Ectodermal cell (in vitro differentiated cells): ENCODE measurements around the gene SPTBN1.
"Not testable (repeated sequence)": the region's sequence is repeated elsewhere in the genome, so short reads cannot be mapped to it uniquely, and the experiment has no call there.

Experiments
- H3K27ac ChIP-seq: 2 replicates; pipeline ENCODE4 v1.7.0; 2013; ENCODE audit warnings: mild to moderate bottlenecking, low read depth, low read length; ENCODE audit not compliant: insufficient read depth, poor library complexity, severe bottlenecking
- H3K27me3 ChIP-seq: 2 replicates; pipeline ENCODE4 v1.7.0; 2013; ENCODE audit warnings: mild to moderate bottlenecking, low read length; ENCODE audit not compliant: insufficient read depth, control insufficient read depth, poor library complexity, severe bottlenecking
- H3K36me3 ChIP-seq: one replicate; pipeline ENCODE4 v1.7.0; 2013; ENCODE audit warnings: low read length; ENCODE audit not compliant: control insufficient read depth, insufficient read depth
- H3K4me1 ChIP-seq: one replicate; pipeline ENCODE4 v1.7.0; 2013; ENCODE audit warnings: low read length; ENCODE audit not compliant: control insufficient read depth, insufficient read depth
- H3K4me3 ChIP-seq: 2 replicates; pipeline ENCODE4 v1.7.0; 2013; ENCODE audit warnings: low read depth, low read length, control low read depth; ENCODE audit not compliant: insufficient read depth
- H3K9me3 ChIP-seq: 2 replicates; pipeline ENCODE4 v1.7.0; 2013; ENCODE audit warnings: mild to moderate bottlenecking, low read length, moderate library complexity; ENCODE audit not compliant: control insufficient read depth
- WGBS, 2 experiments: methylation state at CpG; one replicate each; pipeline ENCODE4 v1.1.7; 2013; ENCODE audit warnings: missing lambda C conversion rate in 2 of 2; 5-methylcytosine and 5-hydroxymethylcytosine counted together

SPTBN1 gene

DNA sequence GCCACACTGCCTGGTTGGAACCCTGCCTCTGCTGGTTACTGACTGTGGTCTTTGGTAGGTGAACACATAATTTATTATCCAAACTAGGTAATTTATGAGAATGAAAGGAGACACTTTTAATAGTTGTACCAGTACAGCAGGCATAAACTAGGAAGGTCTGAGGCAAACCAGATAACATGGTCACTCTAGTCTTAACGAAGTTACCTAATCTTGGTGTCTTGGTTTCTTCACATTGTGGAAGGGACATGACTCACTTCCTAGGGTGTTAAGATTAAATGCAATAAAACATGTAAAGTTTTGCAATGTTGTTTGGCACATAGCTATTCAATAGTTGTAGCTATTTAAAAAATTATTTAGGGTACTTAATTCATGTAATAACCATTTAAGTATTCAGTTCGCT lies 23.3 kb downstream of the SPTBN1 start:
- H3K9me3 ChIP-seq = no peaks in the 10 kb centered on the region
- no peaks in the 10 kb centered on the region for H3K36me3 ChIP-seq
- H3K27me3 ChIP-seq = no peaks in the 10 kb centered on the region
- H3K4me3 ChIP-seq = no peak overlapping the region
- peaks cover 11% of the 10 kb centered on the region for H3K4me1 ChIP-seq
- no peak overlapping the region for H3K27ac ChIP-seq
- 93% methylated on average over 2 of the region's 2 CpGs for WGBS, 2 experiments

DNA sequence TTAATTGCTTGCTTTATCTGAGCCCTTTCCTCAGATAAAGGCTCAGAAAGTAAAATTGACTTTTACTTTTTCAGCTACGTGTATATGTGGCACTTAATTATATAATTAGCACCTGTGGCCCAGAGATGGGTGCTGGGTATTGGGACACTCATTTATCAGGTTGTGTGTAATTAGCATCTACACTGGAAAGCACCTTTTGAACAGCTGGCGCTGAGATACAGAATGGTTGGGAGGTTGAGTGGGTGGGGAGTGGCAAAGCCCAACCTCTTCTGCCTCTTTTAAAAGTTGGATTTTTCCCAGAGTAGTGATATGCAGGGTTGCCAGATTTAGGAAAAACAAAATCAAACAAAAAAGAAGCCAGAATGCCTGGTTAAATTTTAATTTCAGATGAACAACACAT lies 23.9 kb downstream of the SPTBN1 start:
- no peaks in the 10 kb centered on the region for H3K27me3 ChIP-seq
- H3K36me3 ChIP-seq = no peaks in the 10 kb centered on the region
- no peaks in the 10 kb centered on the region for H3K9me3 ChIP-seq
- no peak overlapping the region for H3K27ac ChIP-seq
- peaks cover 11% of the 10 kb centered on the region for H3K4me1 ChIP-seq
- H3K4me3 ChIP-seq = no peak overlapping the region
- 88 to 99% methylated on average over 2 of the region's 2 CpGs for WGBS, 2 experiments

DNA sequence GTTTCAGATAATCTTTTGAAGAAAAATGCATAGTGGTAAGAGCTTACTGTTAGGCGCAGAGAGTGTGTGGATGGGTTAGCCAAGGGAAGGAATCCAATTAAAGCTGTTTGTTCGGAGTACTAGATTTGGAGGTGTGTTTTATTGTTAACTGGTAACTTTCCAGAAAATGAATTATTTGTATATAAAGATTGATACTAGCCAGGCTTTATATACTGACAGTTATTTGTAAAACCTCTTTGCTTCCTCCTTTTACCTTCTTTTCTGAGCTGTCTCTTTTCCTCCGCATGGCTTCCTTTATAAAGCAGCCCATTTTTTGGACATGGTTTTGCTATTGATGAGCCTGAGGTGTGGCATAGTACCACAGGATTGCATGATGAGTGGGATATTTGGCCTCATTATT lies 25.6 kb downstream of the SPTBN1 start:
- Histone ChIP-seq H3K4me3 (no peak overlapping the region), H3K4me1 (peaks cover 11% of the 10 kb centered on the region), H3K9me3 (no peaks in the 10 kb centered on the region), H3K27me3 (no peaks in the 10 kb centered on the region), H3K36me3 (no peaks in the 10 kb centered on the region), H3K27ac (no peak overlapping the region)
- WGBS, 2 experiments = 96 to 97% methylated on average over 3 of the region's 3 CpGs

DNA sequence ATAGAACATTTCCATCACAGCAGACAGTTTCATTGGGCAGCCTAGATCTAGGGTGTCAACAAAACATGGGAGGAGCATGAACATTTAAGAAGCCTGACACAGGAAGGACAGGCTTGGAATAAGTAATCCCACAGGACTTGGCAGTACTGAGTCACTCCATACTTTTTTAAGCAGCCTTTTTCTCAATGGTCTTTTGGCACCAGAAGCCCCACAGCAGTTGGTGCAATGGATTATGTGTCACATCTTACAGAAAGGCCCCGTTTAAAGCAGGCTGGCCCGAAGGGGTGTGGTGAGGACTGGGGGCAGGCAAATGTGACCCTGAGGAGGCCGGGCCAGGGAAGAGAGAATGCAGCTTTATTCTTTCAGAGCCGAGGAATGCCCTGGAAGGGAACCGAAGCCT lies 26.6 kb downstream of the SPTBN1 start:
- H3K27ac ChIP-seq = peak overlapping the region; percentile 44
- no peak overlapping the region for H3K4me3 ChIP-seq
- H3K9me3 ChIP-seq = no peaks in the 10 kb centered on the region
- WGBS, 2 experiments = 41 to 46% methylated on average over 5 of the region's 5 CpGs
- H3K36me3 ChIP-seq = no peaks in the 10 kb centered on the region
- peaks cover 11% of the 10 kb centered on the region for H3K4me1 ChIP-seq
- H3K27me3 ChIP-seq = no peaks in the 10 kb centered on the region

DNA sequence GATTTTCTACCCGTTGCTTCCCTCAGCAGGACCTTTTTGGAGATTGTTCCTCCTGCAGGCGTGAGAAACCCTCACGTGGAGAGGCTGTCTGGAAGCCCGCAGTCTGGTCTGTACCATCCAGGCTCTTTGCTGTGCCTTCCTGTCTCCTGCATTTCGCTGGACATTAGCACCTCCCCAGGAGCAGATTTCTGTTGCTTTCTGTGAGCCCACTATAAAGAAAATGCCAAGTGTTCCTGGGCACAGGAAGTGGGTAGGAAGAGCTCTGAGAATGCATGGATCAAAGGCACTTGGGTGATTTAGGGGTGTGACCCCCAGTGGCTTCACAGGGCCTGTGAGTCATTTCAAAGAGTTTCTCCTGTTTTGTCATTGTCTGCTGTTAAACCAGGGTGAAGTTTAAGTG lies 27.3 kb downstream of the SPTBN1 start:
- no peaks in the 10 kb centered on the region for H3K9me3 ChIP-seq
- H3K27ac ChIP-seq = peak overlapping the region; percentile 44
- no peaks in the 10 kb centered on the region for H3K36me3 ChIP-seq
- H3K27me3 ChIP-seq = no peaks in the 10 kb centered on the region
- H3K4me1 ChIP-seq = peaks cover 11% of the 10 kb centered on the region
- 57 to 65% methylated on average over 5 of the region's 5 CpGs for WGBS, 2 experiments
- no peak overlapping the region for H3K4me3 ChIP-seq

DNA sequence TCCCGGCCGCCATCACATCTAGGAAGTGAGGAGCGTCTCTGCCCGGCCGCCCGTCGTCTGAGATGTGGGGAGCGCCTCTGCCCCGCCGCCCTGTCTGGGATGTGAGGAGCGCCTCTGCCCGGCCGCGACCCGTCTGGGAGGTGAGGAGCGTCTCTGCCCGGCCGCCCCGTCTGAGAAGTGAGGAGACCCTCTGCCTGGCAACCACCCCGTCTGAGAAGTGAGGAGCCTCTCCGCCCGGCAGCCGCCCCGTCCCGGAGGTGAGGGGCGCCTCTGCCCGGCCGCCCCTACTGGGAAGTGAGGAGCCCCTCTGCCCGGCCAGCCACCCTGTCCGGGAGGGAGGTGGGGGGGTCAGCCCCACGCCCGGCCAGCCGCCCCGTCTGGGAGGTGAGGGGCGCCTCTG lies 29.6 kb downstream of the SPTBN1 start:
- H3K27me3 ChIP-seq, H3K4me1 ChIP-seq, H3K27ac ChIP-seq, H3K9me3 ChIP-seq, H3K36me3 ChIP-seq, H3K4me3 ChIP-seq: not testable (repeated sequence)
- WGBS, 2 experiments = 97% methylated on average over 30 to 35 of the region's 35 CpGs

DNA sequence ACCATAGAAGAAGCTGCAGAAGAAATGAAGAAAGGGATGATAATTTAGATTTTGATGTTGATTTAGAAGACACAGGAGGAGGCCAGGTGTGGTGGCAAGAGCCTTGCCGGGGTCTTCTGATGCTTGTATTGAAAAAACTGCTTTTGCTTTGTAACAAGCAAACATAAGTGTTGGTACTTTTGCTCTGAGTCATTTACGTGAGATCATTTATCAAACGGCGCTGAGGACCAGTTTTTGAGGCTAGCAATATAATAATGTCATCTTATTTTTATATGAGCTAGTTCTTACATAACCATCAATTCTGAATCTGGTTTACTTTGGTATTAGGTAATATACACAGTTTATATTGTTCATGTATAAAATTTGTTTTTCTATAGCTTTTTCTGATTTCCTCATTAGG lies 30.6 kb downstream of the SPTBN1 start:
- H3K36me3 ChIP-seq = no peaks in the 10 kb centered on the region
- H3K27me3 ChIP-seq = no peaks in the 10 kb centered on the region
- peaks cover 6% of the 10 kb centered on the region for H3K4me1 ChIP-seq
- no peak overlapping the region for H3K27ac ChIP-seq
- H3K9me3 ChIP-seq = no peaks in the 10 kb centered on the region
- no peak overlapping the region for H3K4me3 ChIP-seq
- WGBS, 2 experiments = 92 to 97% methylated on average over 1 to 3 of the region's 4 CpGs

DNA sequence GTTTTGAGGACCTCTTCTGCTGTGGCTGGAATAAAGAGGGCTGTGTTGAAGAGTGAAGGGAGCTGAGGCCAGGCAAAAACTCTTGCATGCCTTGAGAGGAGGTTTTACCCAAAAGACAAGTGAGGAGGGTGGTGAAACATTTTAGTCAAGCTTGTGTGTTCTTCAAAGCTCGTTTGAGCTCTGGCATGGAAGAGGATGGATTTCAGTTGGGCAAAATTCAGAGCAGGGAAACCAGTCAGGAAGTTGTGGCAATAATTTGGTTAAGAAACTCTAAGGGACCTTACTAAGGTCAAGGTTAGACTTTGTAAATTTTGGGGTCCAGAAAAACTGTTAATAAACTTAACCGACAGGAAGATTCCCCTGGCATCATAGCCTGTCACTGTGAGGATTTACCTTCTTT lies 34.7 kb downstream of the SPTBN1 start:
- Histone ChIP-seq H3K4me3 (no peak overlapping the region), H3K36me3 (no peaks in the 10 kb centered on the region), H3K4me1 (no peaks in the 10 kb centered on the region), H3K27ac (no peak overlapping the region), H3K9me3 (no peaks in the 10 kb centered on the region), H3K27me3 (no peaks in the 10 kb centered on the region)
- WGBS, 2 experiments = 86 to 88% methylated on average over 2 of the region's 2 CpGs

DNA sequence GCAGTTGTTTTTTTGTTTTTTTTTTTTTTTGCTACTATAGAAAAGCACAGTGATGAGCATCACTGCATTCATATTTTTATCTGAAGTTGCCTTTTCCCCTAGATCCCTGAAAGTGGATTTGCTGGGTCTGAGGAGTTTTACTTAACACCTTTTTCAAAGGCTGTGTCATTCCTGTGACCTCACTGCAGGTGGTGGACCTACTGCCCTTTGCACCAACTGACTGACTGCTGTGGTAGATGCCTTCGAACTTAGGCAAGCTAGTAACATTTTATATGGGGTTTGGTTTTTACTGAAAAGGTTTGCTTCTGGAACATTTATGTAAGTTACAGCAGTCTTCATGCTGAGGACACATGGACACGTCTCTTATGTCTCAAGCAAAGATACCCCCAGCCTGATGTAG lies 36.2 kb downstream of the SPTBN1 start:
- H3K4me3 ChIP-seq = no peak overlapping the region
- H3K9me3 ChIP-seq = no peaks in the 10 kb centered on the region
- no peak overlapping the region for H3K27ac ChIP-seq
- no peaks in the 10 kb centered on the region for H3K36me3 ChIP-seq
- no peaks in the 10 kb centered on the region for H3K4me1 ChIP-seq
- WGBS, 2 experiments = 75% methylated on average over 2 of the region's 2 CpGs
- H3K27me3 ChIP-seq = no peaks in the 10 kb centered on the region

DNA sequence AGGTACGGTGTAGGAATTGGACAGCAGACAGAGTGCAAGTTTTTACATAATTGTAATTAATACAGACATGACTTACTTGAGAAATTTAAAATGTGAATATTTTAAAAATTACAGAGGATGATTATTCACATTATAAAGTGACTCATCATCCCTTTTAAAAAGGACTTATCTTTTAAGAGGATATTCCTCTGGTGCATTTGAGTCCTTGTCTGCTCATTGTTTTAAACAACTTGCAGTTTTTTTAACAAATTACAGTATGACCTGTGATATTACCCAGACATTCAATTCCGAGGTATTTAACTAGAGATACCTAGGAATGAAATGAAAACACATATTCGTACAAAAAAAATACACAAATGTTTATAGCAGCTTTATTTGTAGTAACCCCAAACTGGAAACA lies 38.0 kb downstream of the SPTBN1 start:
- no peaks in the 10 kb centered on the region for H3K27me3 ChIP-seq
- no peaks in the 10 kb centered on the region for H3K9me3 ChIP-seq
- 93 to 94% methylated on average over 2 to 3 of the region's 3 CpGs for WGBS, 2 experiments
- H3K27ac ChIP-seq = no peak overlapping the region
- no peaks in the 10 kb centered on the region for H3K4me1 ChIP-seq
- H3K4me3 ChIP-seq = no peak overlapping the region
- no peaks in the 10 kb centered on the region for H3K36me3 ChIP-seq

DNA sequence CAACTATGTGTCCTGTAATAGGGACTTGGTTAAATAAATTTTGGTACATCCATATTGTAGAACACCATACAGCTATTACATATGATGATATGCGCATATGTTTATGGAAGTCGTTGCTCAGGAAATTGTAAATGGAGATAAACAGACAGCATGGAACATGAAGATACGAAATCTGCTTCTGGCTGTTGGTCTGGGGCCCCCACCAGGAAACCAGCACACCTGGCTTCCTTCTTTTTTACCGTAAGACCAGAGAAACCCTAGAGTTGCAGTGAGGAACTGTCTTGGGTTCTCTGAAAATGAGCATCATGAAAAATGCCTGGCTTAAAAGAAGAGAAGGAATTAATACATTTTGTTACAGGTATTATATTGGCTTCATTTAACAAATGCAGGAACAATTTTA lies 40.8 kb downstream of the SPTBN1 start:
- H3K4me3 ChIP-seq = no peak overlapping the region
- no peaks in the 10 kb centered on the region for H3K4me1 ChIP-seq
- no peaks in the 10 kb centered on the region for H3K27me3 ChIP-seq
- WGBS, 2 experiments = 85 to 89% methylated on average over 4 of the region's 4 CpGs
- no peaks in the 10 kb centered on the region for H3K9me3 ChIP-seq
- no peaks in the 10 kb centered on the region for H3K36me3 ChIP-seq
- no peak overlapping the region for H3K27ac ChIP-seq
